ENCODE data around the gene GPR146. TPM values are rescaled to one million over a fixed set of nuclear protein-coding genes. Genes with fewer than 3 reads are reported as not detected.
A peak's percentile ranks its signal among the peaks of the same experiment; 100 is the strongest.

GPR146 gene
- total RNA-seq, 2 donors from 2014 or later, result 0.66 to 0.75 TPM

- no peaks in the 10 kb centered on the region for H3K27me3 Mint-ChIP-seq (ENCODE audit: insufficient read depth)
- H3K27ac Mint-ChIP-seq, result peak overlapping the region; percentile 81
- Histone ChIP-seq H3K9ac (ENCODE audit: extremely low read depth, low read length, poor library complexity, severe bottlenecking) (no peak overlapping the region), H3K9me3 (ENCODE audit: control insufficient read depth, low read length) (peaks cover 6% of the 10 kb centered on the region), H3K27ac (ENCODE audit: low read depth, low read length) (no peak overlapping the region), H3K27me3 (ENCODE audit: control insufficient read depth, insufficient read depth, low read length, poor library complexity, severe bottlenecking) (no peaks in the 10 kb centered on the region), H3K4me1 (ENCODE audit: control insufficient read depth, insufficient read depth, low read length) (no peaks in the 10 kb centered on the region), H3K36me3 (ENCODE audit: control insufficient read depth, insufficient read depth, low read length) (no peaks in the 10 kb centered on the region), H3K4me3 (ENCODE audit: low read length) (no peak overlapping the region)
- peaks cover 14% of the 10 kb centered on the region for H3K4me1 Mint-ChIP-seq
- 88 to 92% methylated on average over 23 to 30 of the region's 30 CpGs for WGBS, 2 experiments (ENCODE audit: insufficient coverage in 1 of 2, insufficient read length in 1 of 2)
- H3K4me3 Mint-ChIP-seq, result no peak overlapping the region
- DNase-seq, result peak; percentile 64
- no peaks in the 10 kb centered on the region for H3K36me3 Mint-ChIP-seq (ENCODE audit: low read depth)
- TF ChIP-seq CTCF (conservative IDR thresholded peaks at IDR 0.05), result no peak
- peaks cover 9% of the 10 kb centered on the region for H3K9me3 Mint-ChIP-seq
Observed at GRCh38 chr7:1074593-1075431, 30.5 kb downstream of the GPR146 start.

GRCh38 chr7:1076184-1077072 lies 32.1 kb downstream of the GPR146 start:
- 93 to 95% methylated on average over 18 to 27 of the region's 27 CpGs for WGBS, 2 experiments (ENCODE audit: insufficient coverage in 1 of 2, insufficient read length in 1 of 2)
- H3K4me1 Mint-ChIP-seq, result peaks cover 14% of the 10 kb centered on the region
- TF ChIP-seq CTCF (conservative IDR thresholded peaks at IDR 0.05), result no peak

GRCh38 chr7:1078519-1078918 lies 34.2 kb downstream of the GPR146 start:
- no peaks in the 10 kb centered on the region for H3K36me3 Mint-ChIP-seq (ENCODE audit: low read depth)
- WGBS, 2 experiments (ENCODE audit: insufficient coverage in 1 of 2, insufficient read length in 1 of 2), result 91 to 93% methylated on average over 6 to 11 of the region's 11 CpGs
- Histone ChIP-seq H3K9ac (ENCODE audit: extremely low read depth, low read length, poor library complexity, severe bottlenecking) (no peak overlapping the region), H3K4me1 (ENCODE audit: control insufficient read depth, insufficient read depth, low read length) (no peaks in the 10 kb centered on the region), H3K9me3 (ENCODE audit: control insufficient read depth, low read length) (no peaks in the 10 kb centered on the region), H3K4me3 (ENCODE audit: low read length) (no peak overlapping the region), H3K27me3 (ENCODE audit: control insufficient read depth, insufficient read depth, low read length, poor library complexity, severe bottlenecking) (no peaks in the 10 kb centered on the region), H3K27ac (ENCODE audit: low read depth, low read length) (no peak overlapping the region), H3K36me3 (ENCODE audit: control insufficient read depth, insufficient read depth, low read length) (peaks cover 4% of the 10 kb centered on the region)
- peaks cover 9% of the 10 kb centered on the region for H3K4me1 Mint-ChIP-seq
- H3K27ac Mint-ChIP-seq, result no peak overlapping the region
- no peak for DNase-seq
- no peaks in the 10 kb centered on the region for H3K27me3 Mint-ChIP-seq (ENCODE audit: insufficient read depth)
- H3K4me3 Mint-ChIP-seq, result no peak overlapping the region
- H3K9me3 Mint-ChIP-seq, result no peaks in the 10 kb centered on the region
- no peak for TF ChIP-seq CTCF (conservative IDR thresholded peaks at IDR 0.05)

More at GRCh38 chr7:1076184-1077072, 32.1 kb downstream of the GPR146 start:
- no peaks in the 10 kb centered on the region for H3K9me3 ChIP-seq (ENCODE audit: control insufficient read depth, low read length)
- H3K4me1 ChIP-seq (ENCODE audit: control insufficient read depth, insufficient read depth, low read length), result no peaks in the 10 kb centered on the region
- Mint-ChIP-seq H3K27ac (no peak overlapping the region), H3K4me3 (no peak overlapping the region), H3K9me3 (no peaks in the 10 kb centered on the region), H3K36me3 (ENCODE audit: low read depth) (no peaks in the 10 kb centered on the region), H3K27me3 (ENCODE audit: insufficient read depth) (no peaks in the 10 kb centered on the region)
- no peak overlapping the region for H3K4me3 ChIP-seq (ENCODE audit: low read length)
- H3K27ac ChIP-seq (ENCODE audit: low read depth, low read length), result no peak overlapping the region
- H3K27me3 ChIP-seq (ENCODE audit: control insufficient read depth, insufficient read depth, low read length, poor library complexity, severe bottlenecking), result no peaks in the 10 kb centered on the region
- no peak for DNase-seq
- peaks cover 4% of the 10 kb centered on the region for H3K36me3 ChIP-seq (ENCODE audit: control insufficient read depth, insufficient read depth, low read length)
- H3K9ac ChIP-seq (ENCODE audit: extremely low read depth, low read length, poor library complexity, severe bottlenecking), result no peak overlapping the region
